NB4 (cell line): ENCODE data around the gene ZNF677.

Source experiments
- MYC ChIP-seq: IDR thresholded peaks from 2 replicates; pipeline ENCODE4 v1.6.1; 2011; ENCODE audit warnings: low read depth, low read length
- POLR2A ChIP-seq: IDR thresholded peaks from 2 replicates; pipeline ENCODE4 v1.6.1; 2011; ENCODE audit warnings: mild to moderate bottlenecking; ENCODE audit not compliant: insufficient read length; ENCODE audit errors: extremely low read depth
- TF ChIP-seq, protein P1 (sequence below): IDR thresholded peaks from 2 replicates; pipeline ENCODE4 v1.6.1; 2011; ENCODE audit warnings: low read depth, low read length
- TF ChIP-seq, protein P2 (sequence below): IDR thresholded peaks from one replicate; pipeline ENCODE4 v1.5.1; 2012; ENCODE audit warnings: low read depth, low read length

DNA sequence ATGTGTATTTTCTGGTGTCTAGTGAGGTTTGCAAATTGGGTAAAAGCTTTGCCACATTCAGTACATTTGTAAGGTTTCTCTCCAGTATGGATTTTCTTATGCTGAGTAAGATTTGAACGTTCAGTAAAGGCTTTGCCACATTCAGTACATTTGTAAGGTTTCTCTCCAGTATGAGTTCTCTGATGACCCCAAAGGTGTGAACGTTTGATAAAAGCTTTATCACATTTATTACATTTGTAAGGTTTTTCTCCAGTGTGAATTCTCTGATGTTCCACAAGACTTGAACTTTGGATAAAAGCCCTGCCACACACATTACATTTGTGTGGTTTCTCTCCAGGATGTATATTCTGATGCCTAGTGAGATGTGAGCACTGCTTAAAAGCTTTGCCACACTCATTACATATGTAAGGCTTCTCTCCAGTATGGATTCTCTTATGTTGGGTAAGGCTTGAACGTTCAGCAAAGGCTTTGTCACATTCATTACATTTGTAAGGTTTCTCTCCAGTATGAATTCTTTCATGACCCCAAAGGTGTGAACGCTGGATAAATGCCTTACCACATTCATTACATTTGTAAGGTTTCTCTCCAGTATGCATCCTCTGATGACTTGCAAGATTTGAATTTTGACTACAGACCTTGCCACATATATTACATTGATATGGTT is 17.4 kb downstream of the ZNF677 start:
- TF ChIP-seq, protein P1, sequence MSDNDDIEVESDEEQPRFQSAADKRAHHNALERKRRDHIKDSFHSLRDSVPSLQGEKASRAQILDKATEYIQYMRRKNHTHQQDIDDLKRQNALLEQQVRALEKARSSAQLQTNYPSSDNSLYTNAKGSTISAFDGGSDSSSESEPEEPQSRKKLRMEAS = no peak
- no peak for TF ChIP-seq POLR2A
- TF ChIP-seq, protein P2, sequence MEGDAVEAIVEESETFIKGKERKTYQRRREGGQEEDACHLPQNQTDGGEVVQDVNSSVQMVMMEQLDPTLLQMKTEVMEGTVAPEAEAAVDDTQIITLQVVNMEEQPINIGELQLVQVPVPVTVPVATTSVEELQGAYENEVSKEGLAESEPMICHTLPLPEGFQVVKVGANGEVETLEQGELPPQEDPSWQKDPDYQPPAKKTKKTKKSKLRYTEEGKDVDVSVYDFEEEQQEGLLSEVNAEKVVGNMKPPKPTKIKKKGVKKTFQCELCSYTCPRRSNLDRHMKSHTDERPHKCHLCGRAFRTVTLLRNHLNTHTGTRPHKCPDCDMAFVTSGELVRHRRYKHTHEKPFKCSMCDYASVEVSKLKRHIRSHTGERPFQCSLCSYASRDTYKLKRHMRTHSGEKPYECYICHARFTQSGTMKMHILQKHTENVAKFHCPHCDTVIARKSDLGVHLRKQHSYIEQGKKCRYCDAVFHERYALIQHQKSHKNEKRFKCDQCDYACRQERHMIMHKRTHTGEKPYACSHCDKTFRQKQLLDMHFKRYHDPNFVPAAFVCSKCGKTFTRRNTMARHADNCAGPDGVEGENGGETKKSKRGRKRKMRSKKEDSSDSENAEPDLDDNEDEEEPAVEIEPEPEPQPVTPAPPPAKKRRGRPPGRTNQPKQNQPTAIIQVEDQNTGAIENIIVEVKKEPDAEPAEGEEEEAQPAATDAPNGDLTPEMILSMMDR = no peak
- TF ChIP-seq MYC = no peak
